ENCODE results near the gene ARHGEF4.

DNA sequence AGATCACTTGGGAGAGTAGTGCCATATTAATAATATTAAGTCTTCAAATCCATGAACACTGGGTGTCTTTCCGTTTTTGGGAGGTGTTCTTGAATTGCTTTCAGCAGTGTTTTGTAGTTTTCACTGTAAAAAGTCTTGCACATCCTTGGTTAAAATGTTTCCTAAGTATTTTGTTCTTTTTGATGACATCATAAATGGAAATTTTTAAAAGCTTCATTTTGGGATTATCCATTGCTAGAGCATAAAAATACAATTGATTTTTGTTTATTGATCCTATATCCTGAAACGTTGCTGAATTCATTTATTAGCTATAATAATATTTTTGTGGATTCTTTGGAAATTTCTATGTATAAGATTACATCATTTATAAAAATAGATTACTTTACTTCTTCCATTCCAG is 96.8 kb downstream of the ARHGEF4 start:
- TF ChIP-seq CTCF (IDR thresholded peaks at IDR 0.05) = no peak
- TF ChIP-seq POLR2A (IDR thresholded peaks at IDR 0.05) = no peak

All from heart left ventricle (tissue), 13 donors.